Natural killer cell treated with Interleukin-12 subunit alpha and Interleukin-12 subunit beta and Interleukin-15 and Interleukin-18, amount 100 ng/mL, for 72 hours (primary cell): Measurements from ENCODE around the gene PTPRN2. TPM values are rescaled to one million over a fixed set of nuclear protein-coding genes. Genes with fewer than 3 reads are reported as not detected.
A peak's percentile ranks its signal among the peaks of the same experiment; 100 is the strongest.

Experiments used
- ATAC-seq, 2 donors: fragments of 150-1000 bp; cut with Tn5 transposase in 1 of 2; sonication (Bioruptor Pico), chemical (Tn5 transposase) in 1 of 2; 2 replicates each; pipeline ENCODE4 v1.10.0; 2021
- DNase-seq: peaks from one replicate; pipeline ENCODE4 v3.0.0; 2022; ENCODE audit warnings: low spot score
- H3K27ac Mint-ChIP-seq, 2 donors: 1 replicate in 1 of 2; 2 replicates in 1 of 2; pipeline ENCODE4 v1.8.0; 2022; ENCODE audit warnings: mixed read lengths in 2 of 2, mild to moderate bottlenecking in 1 of 2, moderate library complexity in 1 of 2
- H3K27me3 Mint-ChIP-seq, 2 donors: 1 replicate in 1 of 2; 2 replicates in 1 of 2; pipeline ENCODE4 v1.8.0; 2022; ENCODE audit warnings: mixed read lengths in 2 of 2
- H3K36me3 Mint-ChIP-seq: one replicate; pipeline ENCODE4 v1.8.0; 2022; ENCODE audit warnings: mixed read lengths
- H3K4me1 Mint-ChIP-seq, 2 donors: 1 replicate in 1 of 2; 2 replicates in 1 of 2; pipeline ENCODE4 v1.8.0; 2022; ENCODE audit warnings: low read depth in 2 of 2, mixed read lengths in 2 of 2, mild to moderate bottlenecking in 1 of 2
- H3K4me3 Mint-ChIP-seq: one replicate; pipeline ENCODE4 v1.8.0; 2022; ENCODE audit warnings: mixed read lengths
- H3K9me3 Mint-ChIP-seq: 2 replicates; pipeline ENCODE4 v1.8.0; 2022; ENCODE audit warnings: mixed read lengths
- total RNA-seq, 2 donors: library from RNA; stranded (reverse); gene quantifications; one replicate each; pipeline ENCODE4 v1.2.3, GENCODE V29; 2022

PTPRN2 gene
- total RNA-seq, 2 donors from 2014 or later: 0.17 to 0.74 TPM

GRCh38 chr7:158591944-158592343, 4.3 kb upstream of the PTPRN2 start:
- no peak overlapping the region for H3K4me3 Mint-ChIP-seq
- peaks cover 0 to 5% of the 10 kb centered on the region in 2 donors for H3K4me1 Mint-ChIP-seq
- no peak for ATAC-seq
- peaks cover 6 to 9% of the 10 kb centered on the region in 2 donors for H3K27me3 Mint-ChIP-seq
- H3K9me3 Mint-ChIP-seq: no peaks in the 10 kb centered on the region
- no peak for DNase-seq
- H3K27ac Mint-ChIP-seq: no peak overlapping the region
- H3K36me3 Mint-ChIP-seq: no peaks in the 10 kb centered on the region

GRCh38 chr7:158590181-158590530, 2.5 kb upstream of the PTPRN2 start:
- H3K27ac Mint-ChIP-seq: no peak overlapping the region

GRCh38 chr7:158589653-158590052, 2.0 kb upstream of the PTPRN2 start:
- Mint-ChIP-seq H3K4me1 (peaks cover 5 to 11% of the 10 kb centered on the region in 2 donors), H3K27me3 (peaks cover 17 to 19% of the 10 kb centered on the region in 2 donors), H3K27ac (no peak overlapping the region), H3K4me3 (no peak overlapping the region), H3K9me3 (no peaks in the 10 kb centered on the region), H3K36me3 (no peaks in the 10 kb centered on the region)
- DNase-seq (no peak), ATAC-seq (no peak)

More at GRCh38 chr7:158590181-158590530, 2.5 kb upstream of the PTPRN2 start:
- no peak for DNase-seq
- peaks cover 17 to 18% of the 10 kb centered on the region in 2 donors for H3K27me3 Mint-ChIP-seq
- no peak for ATAC-seq
- H3K4me1 Mint-ChIP-seq: peaks cover 5 to 11% of the 10 kb centered on the region in 2 donors
- H3K9me3 Mint-ChIP-seq: no peaks in the 10 kb centered on the region
- H3K4me3 Mint-ChIP-seq: no peak overlapping the region
- H3K36me3 Mint-ChIP-seq: no peaks in the 10 kb centered on the region

- ATAC-seq: no peak
- H3K27me3 Mint-ChIP-seq: peaks cover 23 to 26% of the 10 kb centered on the region in 2 donors
- DNase-seq: no peak
- H3K9me3 Mint-ChIP-seq: peaks cover 2% of the 10 kb centered on the region
- H3K36me3 Mint-ChIP-seq: no peaks in the 10 kb centered on the region
- peak overlapping the region; percentile 30 for H3K4me3 Mint-ChIP-seq
- no peak overlapping the region for H3K27ac Mint-ChIP-seq
- peaks cover 5 to 14% of the 10 kb centered on the region in 2 donors for H3K4me1 Mint-ChIP-seq
Observed at GRCh38 chr7:158588878-158589442, 1.3 kb upstream of the PTPRN2 start.

- DNase-seq (no peak), ATAC-seq (peak; percentile 14 to 51)
- H3K27me3 Mint-ChIP-seq: peaks cover 30 to 33% of the 10 kb centered on the region in 2 donors
- H3K4me1 Mint-ChIP-seq: peaks cover 5 to 14% of the 10 kb centered on the region in 2 donors
- no peaks in the 10 kb centered on the region for H3K36me3 Mint-ChIP-seq
- peaks cover 2% of the 10 kb centered on the region for H3K9me3 Mint-ChIP-seq
- no peak overlapping the region for H3K27ac Mint-ChIP-seq
- H3K4me3 Mint-ChIP-seq: peak overlapping the region; percentile 30
Observed at GRCh38 chr7:158588085-158588877, 658 bp upstream of the PTPRN2 start.

- no peak overlapping the region for H3K4me3 Mint-ChIP-seq
- ATAC-seq: no peak
- no peak overlapping the region for H3K27ac Mint-ChIP-seq
- H3K9me3 Mint-ChIP-seq: peaks cover 2% of the 10 kb centered on the region
- no peaks in the 10 kb centered on the region for H3K36me3 Mint-ChIP-seq
- peaks cover 5 to 14% of the 10 kb centered on the region in 2 donors for H3K4me1 Mint-ChIP-seq
- H3K27me3 Mint-ChIP-seq: peaks cover 33 to 38% of the 10 kb centered on the region in 2 donors
- DNase-seq: no peak
Observed at GRCh38 chr7:158586499-158587161, 993 bp downstream of the PTPRN2 start.

GRCh38 chr7:158585721-158586498, 1.7 kb downstream of the PTPRN2 start:
- Mint-ChIP-seq H3K4me3 (peak overlapping the region; percentile 67), H3K27ac (no peak overlapping the region)
- ATAC-seq: no peak

GRCh38 chr7:158584407-158584806, 3.2 kb downstream of the PTPRN2 start:
- Mint-ChIP-seq H3K9me3 (peaks cover 10% of the 10 kb centered on the region), H3K27me3 (peaks cover 29 to 38% of the 10 kb centered on the region in 2 donors), H3K27ac (no peak overlapping the region), H3K36me3 (peaks cover 11% of the 10 kb centered on the region), H3K4me1 (peaks cover 5 to 14% of the 10 kb centered on the region in 2 donors), H3K4me3 (no peak overlapping the region)
- ATAC-seq: no peak
- DNase-seq: no peak

More at GRCh38 chr7:158585721-158586498, 1.7 kb downstream of the PTPRN2 start:
- H3K9me3 Mint-ChIP-seq: peaks cover 2% of the 10 kb centered on the region
- no peaks in the 10 kb centered on the region for H3K36me3 Mint-ChIP-seq
- peaks cover 5 to 14% of the 10 kb centered on the region in 2 donors for H3K4me1 Mint-ChIP-seq
- DNase-seq: no peak
- H3K27me3 Mint-ChIP-seq: peaks cover 33 to 38% of the 10 kb centered on the region in 2 donors

- H3K4me1 Mint-ChIP-seq: peaks cover 5 to 12% of the 10 kb centered on the region in 2 donors
- DNase-seq: no peak
- peaks cover 13% of the 10 kb centered on the region for H3K9me3 Mint-ChIP-seq
- H3K27ac Mint-ChIP-seq: no peak overlapping the region
- no peak overlapping the region for H3K4me3 Mint-ChIP-seq
- H3K36me3 Mint-ChIP-seq: peaks cover 14% of the 10 kb centered on the region
- H3K27me3 Mint-ChIP-seq: peaks cover 26 to 33% of the 10 kb centered on the region in 2 donors
- ATAC-seq: no peak
Observed at GRCh38 chr7:158583810-158584209, 3.8 kb downstream of the PTPRN2 start.

GRCh38 chr7:158583143-158583542, 4.5 kb downstream of the PTPRN2 start:
- Mint-ChIP-seq H3K27ac (no peak overlapping the region), H3K4me3 (no peak overlapping the region), H3K27me3 (peaks cover 24 to 32% of the 10 kb centered on the region in 2 donors), H3K4me1 (peaks cover 5 to 9% of the 10 kb centered on the region in 2 donors), H3K36me3 (peaks cover 14% of the 10 kb centered on the region), H3K9me3 (peaks cover 13% of the 10 kb centered on the region)
- DNase-seq (no peak), ATAC-seq (no peak)

- Mint-ChIP-seq H3K27ac (no peak overlapping the region), H3K4me1 (peaks cover 5 to 9% of the 10 kb centered on the region in 2 donors), H3K36me3 (peaks cover 14% of the 10 kb centered on the region), H3K27me3 (peaks cover 24 to 32% of the 10 kb centered on the region in 2 donors), H3K4me3 (no peak overlapping the region), H3K9me3 (peaks cover 13% of the 10 kb centered on the region)
- ATAC-seq: no peak
- DNase-seq: no peak
Observed at GRCh38 chr7:158582089-158582456, 5.5 kb downstream of the PTPRN2 start.

GRCh38 chr7:158581440-158582088, 6.1 kb downstream of the PTPRN2 start:
- Mint-ChIP-seq H3K4me3 (no peak overlapping the region), H3K4me1 (peaks cover 5 to 9% of the 10 kb centered on the region in 2 donors), H3K9me3 (peaks cover 13% of the 10 kb centered on the region), H3K27me3 (peaks cover 24 to 32% of the 10 kb centered on the region in 2 donors), H3K27ac (no peak overlapping the region), H3K36me3 (peaks cover 14% of the 10 kb centered on the region)
- ATAC-seq: no peak
- no peak for DNase-seq
